Posterior cingulate gyrus (tissue), 11 donors: Measurements from ENCODE around the gene G6PC1.
"Not testable (repeated sequence)": the region's sequence is repeated elsewhere in the genome, so short reads cannot be mapped to it uniquely, and the experiment has no call there.

Source experiments
- DNase-seq, 10 donors: peaks; one replicate each; pipeline versions ENCODE4 v3.0.0 to v3.0.0-alpha.2; 2020 to 2021; ENCODE audit warnings: mixed read lengths in 3 of 10
- intact Hi-C: fragments of 100-400 bp; cut with DNase I; formaldehyde crosslinking; loops from one replicate; pipeline ENCODE4 v1.15.1; 2023

G6PC1 gene

GRCh38 chr17:42873315-42873714 is 27.3 kb upstream of the G6PC1 start:
- intact Hi-C loops = no loop called here

DNA sequence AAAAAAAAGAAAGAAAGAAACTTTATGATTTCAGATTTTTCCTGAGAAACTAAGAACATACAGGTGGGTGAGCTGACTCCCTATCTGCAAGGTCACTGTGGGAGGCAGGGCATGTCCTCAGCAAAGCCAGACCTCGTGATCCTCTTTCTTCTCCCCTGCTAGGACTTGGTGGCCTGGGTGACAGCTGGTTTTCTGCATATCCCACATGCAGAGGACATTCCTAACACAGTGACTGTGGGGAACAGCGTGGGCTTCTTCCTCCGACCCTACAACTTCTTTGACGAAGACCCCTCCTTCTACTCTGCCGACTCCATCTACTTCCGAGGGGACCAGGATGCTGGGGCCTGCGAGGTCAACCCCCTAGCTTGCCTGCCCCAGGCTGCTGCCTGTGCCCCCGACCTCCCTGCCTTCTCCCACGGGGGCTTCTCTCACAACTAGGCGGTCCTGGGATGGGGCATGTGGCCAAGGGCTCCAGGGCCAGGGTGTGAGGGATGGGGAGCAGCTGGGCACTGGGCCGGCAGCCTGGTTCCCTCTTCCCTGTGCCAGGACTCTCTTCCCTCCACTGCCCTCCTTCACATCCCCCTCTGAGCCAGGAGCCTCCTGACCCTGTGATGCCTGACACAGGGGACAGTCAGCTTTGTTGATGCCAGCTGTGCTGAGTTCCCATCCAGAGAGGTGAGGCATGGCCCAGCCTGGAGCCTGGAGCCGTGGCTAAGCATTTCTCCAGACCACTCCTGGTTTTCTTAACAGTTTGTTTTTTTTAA is 26.5 kb upstream of the G6PC1 start:
- intact Hi-C loops = not testable (repeated sequence)
- peak in 2 of 10 donors; percentile 12 to 43 for DNase-seq

More at GRCh38 chr17:42873315-42873714, 27.3 kb upstream of the G6PC1 start:
- DNase-seq = peak in 1 of 10 donors; percentile 4

GRCh38 chr17:42877037-42877436 is 23.6 kb upstream of the G6PC1 start:
- intact Hi-C loops = no loop called here

DNA sequence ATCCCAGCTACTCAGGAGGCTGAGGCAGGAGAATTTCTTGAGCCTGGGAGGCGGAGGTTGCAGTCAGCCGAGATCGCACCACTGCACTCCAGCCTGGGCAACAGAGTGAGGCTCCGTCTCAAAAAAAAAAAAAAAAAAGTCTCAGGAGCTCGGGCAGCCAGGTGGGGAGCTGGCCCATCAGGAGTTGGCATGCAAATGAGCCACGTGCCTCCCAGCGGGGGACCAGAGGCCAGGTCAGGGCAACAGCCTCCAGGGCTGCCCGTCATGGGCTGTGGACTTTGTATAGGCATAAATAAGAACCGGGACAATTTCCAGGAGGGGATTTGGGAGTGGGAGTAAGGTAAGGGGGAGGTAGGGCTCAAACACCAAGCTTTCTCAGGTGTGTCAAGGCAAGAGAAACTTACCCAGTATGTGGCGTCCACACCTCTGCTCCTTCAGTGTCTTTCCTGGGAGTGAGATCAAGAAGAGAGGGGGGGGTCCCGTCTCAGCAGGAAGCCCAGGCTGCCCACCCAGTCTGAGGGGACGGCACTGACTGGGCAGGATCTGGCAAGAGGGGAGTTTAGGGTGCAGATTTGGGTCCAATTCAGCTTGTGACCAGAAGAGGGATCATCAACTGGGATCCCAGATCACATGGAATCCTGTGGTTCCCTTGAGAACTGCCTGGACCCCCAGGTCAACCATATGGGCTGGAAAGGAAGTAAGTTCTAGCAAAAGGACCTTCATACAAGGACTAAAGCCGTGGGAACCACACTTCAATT is 22.3 kb upstream of the G6PC1 start:
- DNase-seq = peak in 2 of 10 donors; percentile 57 to 59
- intact Hi-C loops = no loop called here

More at GRCh38 chr17:42877037-42877436, 23.6 kb upstream of the G6PC1 start:
- DNase-seq = peak in 2 of 10 donors; percentile 27 to 35

- intact Hi-C loops = no loop called here
- DNase-seq = peak in 2 of 10 donors; percentile 26 to 55
Observed at GRCh38 chr17:42878924-42879595, 21.5 kb upstream of the G6PC1 start.

GRCh38 chr17:42879596-42879985 is 21.0 kb upstream of the G6PC1 start:
- intact Hi-C loops = no loop called here
- peak in 2 of 10 donors; percentile 14 to 47 for DNase-seq

- intact Hi-C loops = no loop called here
Observed at GRCh38 chr17:42880776-42881310, 19.8 kb upstream of the G6PC1 start.

GRCh38 chr17:42881706-42882105 is 18.9 kb upstream of the G6PC1 start:
- intact Hi-C loops = not testable (repeated sequence)
- DNase-seq = peak in 2 of 10 donors; percentile 12 to 15

More at GRCh38 chr17:42880776-42881310, 19.8 kb upstream of the G6PC1 start:
- peak in 2 of 10 donors; percentile 28 to 52 for DNase-seq

DNA sequence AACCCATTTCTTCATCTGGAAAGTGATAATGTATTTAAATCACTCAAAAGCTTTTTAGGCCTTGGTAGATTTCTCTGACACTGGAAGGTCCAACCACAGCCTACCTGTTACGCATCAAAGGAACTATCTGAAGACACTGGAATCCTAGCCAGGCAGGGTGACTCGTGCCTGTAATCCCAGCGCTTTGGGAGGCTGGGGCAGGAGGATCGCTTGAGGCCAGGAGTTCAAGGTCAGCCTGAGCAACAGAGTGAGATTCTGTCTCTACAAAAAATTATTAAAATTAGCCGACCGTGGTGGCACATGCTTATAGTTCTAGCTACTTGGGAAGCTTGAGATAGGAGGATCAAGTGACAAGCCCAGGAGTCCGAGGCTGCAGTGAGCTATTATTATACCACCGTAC is 18.4 kb upstream of the G6PC1 start:
- DNase-seq = peak in 1 of 10 donors; percentile 6
- intact Hi-C loops = no loop called here

DNA sequence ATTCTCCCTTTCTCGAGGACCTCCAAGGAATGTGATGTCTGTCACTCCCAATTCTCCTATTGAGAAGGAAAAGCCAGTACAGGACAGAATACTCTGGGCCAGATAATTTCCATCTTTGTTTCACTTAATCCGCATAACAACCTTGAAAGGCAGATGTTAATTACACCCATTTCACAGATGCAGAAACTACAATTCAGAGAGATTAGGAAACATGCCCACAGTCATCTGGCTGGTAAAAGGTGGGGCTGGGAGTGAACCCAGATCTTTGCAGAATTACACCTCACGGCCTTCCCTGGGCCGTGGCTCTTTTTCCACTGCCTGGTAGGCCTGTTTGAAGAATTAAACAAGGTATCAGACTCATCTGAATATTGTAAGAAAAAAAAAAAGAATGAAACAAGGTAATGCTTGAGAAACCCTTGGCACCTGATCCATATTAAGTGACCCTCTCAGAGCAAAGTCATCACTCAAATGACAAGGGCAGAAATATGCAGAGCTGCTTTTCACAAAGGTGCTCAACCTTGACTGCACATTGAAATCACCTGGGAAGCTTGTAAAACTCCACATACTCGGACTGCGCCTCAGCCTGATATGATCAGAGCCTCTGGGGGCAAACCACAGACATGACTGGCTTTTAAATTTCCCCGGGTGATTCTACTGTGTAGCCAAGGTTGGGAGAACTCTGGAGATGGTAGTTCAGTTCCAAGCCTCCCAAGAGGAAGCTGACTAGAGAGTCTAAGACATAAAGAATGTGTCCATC is 16.6 kb upstream of the G6PC1 start:
- DNase-seq = peak in 1 of 10 donors; percentile 7
- intact Hi-C loops = no loop called here

DNA sequence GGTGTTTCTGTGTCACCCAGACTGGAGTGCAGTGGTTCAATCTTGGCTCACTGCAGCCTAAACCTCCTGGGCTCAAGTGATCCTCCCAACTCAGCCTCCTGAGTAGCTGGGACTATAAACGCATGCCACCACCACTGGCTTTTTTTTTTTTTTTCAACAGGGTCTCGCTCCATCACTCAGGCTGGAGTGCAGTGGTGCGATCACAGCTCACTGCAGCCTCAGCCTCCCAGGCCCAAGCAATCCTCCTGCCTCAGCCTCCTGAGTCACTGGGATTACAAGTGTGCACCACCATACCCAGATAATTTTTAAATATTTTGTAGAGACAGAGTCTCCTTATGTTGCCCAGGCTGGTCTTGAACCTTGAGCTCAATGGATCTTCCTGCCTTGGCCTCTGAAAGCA is 14.8 kb upstream of the G6PC1 start:
- intact Hi-C loops = not testable (repeated sequence)

GRCh38 chr17:42886283-42887176 is 14.1 kb upstream of the G6PC1 start:
- DNase-seq = peak in 2 of 10 donors; percentile 53 to 61
- intact Hi-C loops = no loop called here

More for the DNA sequence above, 14.8 kb upstream of the G6PC1 start:
- DNase-seq = peak in 2 of 10 donors; percentile 2 to 4

- intact Hi-C loops = no loop called here
- DNase-seq = peak in 2 of 10 donors; percentile 19 to 26
Observed at GRCh38 chr17:42889809-42890208, 10.8 kb upstream of the G6PC1 start.

GRCh38 chr17:42891539-42892152 is 9.0 kb upstream of the G6PC1 start:
- intact Hi-C loops = no loop called here
- DNase-seq = peak in 6 of 10 donors; percentile 5 to 77 (median 38)

- DNase-seq = no peak
- intact Hi-C loops = no loop called here
Observed at GRCh38 chr17:42893359-42893758, 7.2 kb upstream of the G6PC1 start.

- intact Hi-C loops = no loop called here
Observed at GRCh38 chr17:42894283-42895184, 6.1 kb upstream of the G6PC1 start.

GRCh38 chr17:42895185-42895555 is 5.4 kb upstream of the G6PC1 start:
- peak in 7 of 10 donors; percentile 14 to 89 (median 46) for DNase-seq
- intact Hi-C loops = no loop called here

More at GRCh38 chr17:42894283-42895184, 6.1 kb upstream of the G6PC1 start:
- DNase-seq = peak in 2 of 10 donors; percentile 42 to 49
